Suprapubic skin (tissue), 4 donors: Measurements from ENCODE around the gene ZNFX1.

Source experiments
- EP300 ChIP-seq: sonication (generic); formaldehyde crosslinking; IDR thresholded peaks from one replicate; pipeline ENCODE4 v1.6.1; 2017; ENCODE audit warnings: antibody characterized with exemption
- POLR2A ChIP-seq, 2 donors: fragments of 450-650 bp; IDR thresholded peaks; one replicate each; pipeline ENCODE4 v1.6.1; 2017; ENCODE audit warnings: antibody characterized with exemption in 2 of 2, mild to moderate bottlenecking in 2 of 2, moderate library complexity in 2 of 2
- POLR2AphosphoS5 ChIP-seq, 3 donors: sonication (generic); formaldehyde crosslinking; IDR thresholded peaks; one replicate each; pipeline ENCODE4 v1.6.1; 2017; ENCODE audit warnings: antibody characterized with exemption in 3 of 3
- TF ChIP-seq, protein P1 (sequence below), 2 donors: fragments of 200-600 bp in 1 of 2; fragments of 450-650 bp in 1 of 2; sonication (generic) in 1 of 2; IDR thresholded peaks; one replicate each; pipeline ENCODE4 v1.5.1; 2016 to 2019; ENCODE audit warnings: antibody characterized with exemption in 2 of 2, mild to moderate bottlenecking in 1 of 2, moderate library complexity in 1 of 2

DNA sequence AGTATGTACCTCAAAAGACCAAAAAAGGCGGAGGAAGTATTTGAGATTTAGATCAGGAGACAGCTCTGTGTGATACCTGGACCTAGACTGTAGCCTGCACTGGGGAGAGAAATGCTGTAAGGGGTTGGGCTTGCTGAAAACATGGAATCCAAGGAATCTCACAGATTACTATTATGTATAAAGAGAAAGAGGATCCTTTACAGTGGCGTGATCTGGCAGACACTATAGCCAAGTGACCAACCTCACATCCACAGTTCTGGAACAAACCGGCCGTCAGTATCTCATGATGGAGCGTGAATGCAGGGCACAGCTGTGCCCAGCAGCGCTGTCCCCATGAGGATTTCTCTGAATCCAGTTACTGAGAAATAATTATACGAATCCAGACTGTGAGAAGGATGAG, 46.4 kb downstream of the ZNFX1 start:
- TF ChIP-seq, protein P1, sequence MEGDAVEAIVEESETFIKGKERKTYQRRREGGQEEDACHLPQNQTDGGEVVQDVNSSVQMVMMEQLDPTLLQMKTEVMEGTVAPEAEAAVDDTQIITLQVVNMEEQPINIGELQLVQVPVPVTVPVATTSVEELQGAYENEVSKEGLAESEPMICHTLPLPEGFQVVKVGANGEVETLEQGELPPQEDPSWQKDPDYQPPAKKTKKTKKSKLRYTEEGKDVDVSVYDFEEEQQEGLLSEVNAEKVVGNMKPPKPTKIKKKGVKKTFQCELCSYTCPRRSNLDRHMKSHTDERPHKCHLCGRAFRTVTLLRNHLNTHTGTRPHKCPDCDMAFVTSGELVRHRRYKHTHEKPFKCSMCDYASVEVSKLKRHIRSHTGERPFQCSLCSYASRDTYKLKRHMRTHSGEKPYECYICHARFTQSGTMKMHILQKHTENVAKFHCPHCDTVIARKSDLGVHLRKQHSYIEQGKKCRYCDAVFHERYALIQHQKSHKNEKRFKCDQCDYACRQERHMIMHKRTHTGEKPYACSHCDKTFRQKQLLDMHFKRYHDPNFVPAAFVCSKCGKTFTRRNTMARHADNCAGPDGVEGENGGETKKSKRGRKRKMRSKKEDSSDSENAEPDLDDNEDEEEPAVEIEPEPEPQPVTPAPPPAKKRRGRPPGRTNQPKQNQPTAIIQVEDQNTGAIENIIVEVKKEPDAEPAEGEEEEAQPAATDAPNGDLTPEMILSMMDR (IDR thresholded peaks at IDR 0.05) = no peak
- TF ChIP-seq EP300 = no peak
- no peak for TF ChIP-seq POLR2A (IDR thresholded peaks at IDR 0.05)
- TF ChIP-seq POLR2AphosphoS5 (IDR thresholded peaks at IDR 0.05) = no peak
